H1 (cell line): Measurements from ENCODE around the gene SHC3. TPM values are rescaled to one million over a fixed set of nuclear protein-coding genes. Genes with fewer than 3 reads are reported as not detected.

Experiments used
- CTCF ChIA-PET: fragments of 300-600 bp; sonication (Branson Sonifier 250); formaldehyde crosslinking; loops from one replicate; lab custom pipeline; 2021; ENCODE audit not compliant: partially characterized antibody; lab: Charles Lee
- POLR2A ChIA-PET: fragments of 300-600 bp; sonication (Branson Sonifier 250); formaldehyde crosslinking; loops from one replicate; lab custom pipeline; 2021; ENCODE audit warnings: inconsistent platforms; ENCODE audit not compliant: partially characterized antibody; lab: Charles Lee
- DNase-seq, 2 experiments: peaks; one replicate each; pipeline versions ENCODE4 v3.0.0 to v3.0.0-alpha.2; 2010 to 2022; ENCODE audit warnings: low spot score in 2 of 2, low read depth in 1 of 2, mixed read lengths in 1 of 2
- FAIRE-seq: peaks from 2 replicates; lab custom pipeline; 2011; peaks lifted over from hg19 to GRCh38; lab: Jason Lieb, UNC
- H2AFZ ChIP-seq: 2 replicates; pipeline ENCODE4 v1.8.1; 2012; ENCODE audit warnings: low read length, inconsistent platforms
- H2AK5ac ChIP-seq: 2 replicates; pipeline ENCODE4 v1.6.1; 2013; ENCODE audit warnings: low read depth, low read length
- H2BK120ac ChIP-seq: replicated peaks from 2 replicates; pipeline ENCODE3; 2013; ENCODE audit warnings: low read depth, low read length, inconsistent platforms
- H2BK12ac ChIP-seq: 2 replicates; pipeline ENCODE4 v1.6.1; 2013; ENCODE audit warnings: low read depth, low read length
- H2BK15ac ChIP-seq: 2 replicates; pipeline ENCODE4 v1.6.1; 2013; ENCODE audit warnings: low read length
- H2BK20ac ChIP-seq: 2 replicates; pipeline ENCODE4 v1.6.1; 2013; ENCODE audit warnings: low read length
- H2BK5ac ChIP-seq: 2 replicates; pipeline ENCODE4 v1.6.1; 2013; ENCODE audit warnings: low read depth, low read length
- H3K14ac ChIP-seq: 2 replicates; pipeline ENCODE4 v1.6.1; 2013; ENCODE audit warnings: inconsistent platforms; ENCODE audit not compliant: insufficient read length
- H3K18ac ChIP-seq: 2 replicates; pipeline ENCODE4 v1.6.1; 2013; ENCODE audit warnings: low read length; ENCODE audit errors: extremely low read depth
- H3K23ac ChIP-seq: 2 replicates; pipeline ENCODE4 v1.6.1; 2013; ENCODE audit warnings: inconsistent platforms; ENCODE audit not compliant: insufficient read length
- H3K23me2 ChIP-seq: 2 replicates; pipeline ENCODE4 v1.6.1; 2013; ENCODE audit warnings: low read depth, low read length
- H3K27ac ChIP-seq: 2 replicates; pipeline ENCODE4 v1.6.1; 2011; ENCODE audit warnings: low read depth, low read length, inconsistent platforms
- H3K27me3 ChIP-seq, 4 experiments: replicated peaks in 1 of 4; 1 replicate in 1 of 4; 2 replicates in 3 of 4; pipeline versions ENCODE4 v1.6.1 to v1.8.1; 2011 to 2013; ENCODE audit warnings: low read length in 3 of 4, mild to moderate bottlenecking in 3 of 4, inconsistent platforms in 2 of 4, mixed read lengths in 2 of 4, moderate library complexity in 1 of 4; ENCODE audit not compliant: control insufficient read depth in 3 of 4, insufficient read depth in 3 of 4; ENCODE audit errors: extremely low read depth in 1 of 4
- H3K36me3 ChIP-seq, 4 experiments: 2 replicates each; pipeline versions ENCODE4 v1.6.1 to v1.8.1; 2011 to 2013; ENCODE audit warnings: mild to moderate bottlenecking in 4 of 4, low read length in 3 of 4, moderate library complexity in 2 of 4, control low read depth in 1 of 4, inconsistent platforms in 1 of 4; ENCODE audit not compliant: insufficient read depth in 4 of 4, control insufficient read depth in 2 of 4
- H3K4ac ChIP-seq: replicated peaks from 2 replicates; pipeline ENCODE3; 2013; ENCODE audit warnings: low read length, low read depth, mixed read lengths, inconsistent platforms; ENCODE audit not compliant: insufficient read length
- H3K4me1 ChIP-seq, 4 experiments: replicated peaks in 1 of 4; 1 replicate in 1 of 4; 2 replicates in 3 of 4; pipeline versions ENCODE4 v1.6.1 to v1.8.1; 2011 to 2013; ENCODE audit warnings: low read length in 3 of 4, inconsistent platforms in 2 of 4, mixed read lengths in 1 of 4; ENCODE audit not compliant: insufficient read depth in 4 of 4, control insufficient read depth in 3 of 4
- H3K4me2 ChIP-seq, 2 experiments: 2 replicates each; pipeline versions ENCODE4 v1.6.1 to v1.8.1; 2011 to 2013; ENCODE audit warnings: low read depth in 2 of 2, low read length in 2 of 2, control low read depth in 1 of 2, inconsistent platforms in 1 of 2, mild to moderate bottlenecking in 1 of 2; ENCODE audit not compliant: insufficient read depth in 1 of 2
- H3K4me3 ChIP-seq, 4 experiments: fragments of 200-600, 300-600 bp in 1 of 4; sonication (generic), shearing (Covaris generic), sonication (Bioruptor Twin) in 1 of 4; 2 replicates each; pipeline versions ENCODE4 v1.5.1 to v1.8.1; 2011 to 2016; ENCODE audit warnings: low read length in 4 of 4, low read depth in 3 of 4, control low read depth in 2 of 4, inconsistent platforms in 2 of 4, mild to moderate bottlenecking in 2 of 4, mixed read lengths in 1 of 4, moderate library complexity in 1 of 4; ENCODE audit not compliant: insufficient read depth in 2 of 4; ENCODE audit errors: extremely low read depth in 1 of 4
- H3K56ac ChIP-seq: replicated peaks from 2 replicates; pipeline ENCODE3; 2013; ENCODE audit warnings: low read depth, mild to moderate bottlenecking, mixed read lengths, low read length, inconsistent platforms; ENCODE audit not compliant: insufficient read length
- H3K79me1 ChIP-seq: 2 replicates; pipeline ENCODE4 v1.6.1; 2013; ENCODE audit warnings: low read depth, low read length, control low read depth
- H3K79me2 ChIP-seq, 2 experiments: 2 replicates each; pipeline versions ENCODE4 v1.6.1 to v1.8.1; 2012 to 2013; ENCODE audit warnings: low read length in 2 of 2, mild to moderate bottlenecking in 2 of 2, inconsistent platforms in 1 of 2; ENCODE audit not compliant: insufficient read depth in 2 of 2, control insufficient read depth in 1 of 2
- H3K9ac ChIP-seq, 4 experiments: replicated peaks in 1 of 4; 1 replicate in 1 of 4; 2 replicates in 3 of 4; pipeline versions ENCODE4 v1.6.1 to v1.8.1; 2011 to 2013; ENCODE audit warnings: low read depth in 3 of 4, low read length in 3 of 4, control low read depth in 2 of 4, mild to moderate bottlenecking in 2 of 4, moderate library complexity in 2 of 4, inconsistent platforms in 1 of 4; ENCODE audit errors: extremely low read depth in 1 of 4
- H3K9me3 ChIP-seq, 2 experiments: 2 replicates each; pipeline versions ENCODE4 v1.6.1 to v1.8.1; 2012 to 2013; ENCODE audit warnings: mild to moderate bottlenecking in 2 of 2, moderate library complexity in 2 of 2, control low read depth in 1 of 2, inconsistent platforms in 1 of 2, low read depth in 1 of 2, low read length in 1 of 2, mixed read lengths in 1 of 2; ENCODE audit not compliant: insufficient read depth in 2 of 2
- H4K20me1 ChIP-seq, 2 experiments: replicated peaks in 1 of 2; 2 replicates each; pipeline versions ENCODE3 to v1.8.1; 2011 to 2013; ENCODE audit warnings: inconsistent platforms in 2 of 2, low read length in 2 of 2, mild to moderate bottlenecking in 1 of 2; ENCODE audit not compliant: insufficient read depth in 2 of 2, control insufficient read depth in 1 of 2
- H4K5ac ChIP-seq: 2 replicates; pipeline ENCODE4 v1.6.1; 2013; ENCODE audit warnings: low read length, low read depth, mixed read lengths, inconsistent platforms; ENCODE audit not compliant: insufficient read length
- H4K8ac ChIP-seq: 2 replicates; pipeline ENCODE4 v1.8.0; 2013; ENCODE audit warnings: mild to moderate bottlenecking, moderate library complexity, low read length, inconsistent platforms; ENCODE audit not compliant: insufficient read depth; ENCODE audit errors: extremely low read depth
- H4K91ac ChIP-seq: replicated peaks from 2 replicates; pipeline ENCODE3; 2013; ENCODE audit warnings: low read length, mixed read lengths, inconsistent platforms; ENCODE audit not compliant: insufficient read length
- ASH2L ChIP-seq: fragments of 200-600, 300-600 bp; sonication (generic); IDR thresholded peaks from one replicate; pipeline ENCODE4 v1.7.1; 2017; ENCODE audit warnings: low read length
- CBX8 ChIP-seq: fragments of 300-800, 300-1000 bp; sonication (generic); IDR thresholded peaks from 2 replicates; pipeline ENCODE4 v1.7.1; 2016; ENCODE audit warnings: low read depth, low read length, borderline replicate concordance
- CHD2 ChIP-seq: IDR thresholded peaks from 2 replicates; pipeline ENCODE4 v1.6.1; 2012; ENCODE audit warnings: low read length, improper control_type of control experiment
- FOSL1 ChIP-seq: IDR thresholded peaks from 2 replicates; pipeline ENCODE4 v1.6.1; 2011; ENCODE audit warnings: mild to moderate bottlenecking, low read depth, low read length, moderate library complexity; ENCODE audit not compliant: insufficient read depth
- MAFK ChIP-seq: IDR thresholded peaks from 2 replicates; pipeline ENCODE4 v1.6.1; 2012; ENCODE audit warnings: low read depth, mild to moderate bottlenecking, improper control_type of control experiment, low read length
- MAX ChIP-seq: IDR thresholded peaks from 2 replicates; pipeline ENCODE4 v1.6.1; 2012; ENCODE audit warnings: inconsistent platforms
- POLR2A ChIP-seq, 2 experiments: IDR thresholded peaks; 1 replicate in 1 of 2; 2 replicates in 1 of 2; pipeline ENCODE4 v1.6.1; 2011; ENCODE audit warnings: low read depth in 2 of 2, low read length in 2 of 2, mild to moderate bottlenecking in 2 of 2; ENCODE audit errors: control extremely low read depth in 1 of 2
- RBBP5 ChIP-seq: IDR thresholded peaks from 2 replicates; pipeline ENCODE4 v1.7.1; 2012; ENCODE audit warnings: low read depth, mild to moderate bottlenecking, inconsistent platforms, low read length, moderate library complexity, borderline replicate concordance
- RFX5 ChIP-seq: IDR thresholded peaks from 2 replicates; pipeline ENCODE4 v1.6.1; 2011; ENCODE audit warnings: low read depth, low read length, improper control_type of control experiment, borderline replicate concordance
- SIX5 ChIP-seq: IDR thresholded peaks from 2 replicates; pipeline ENCODE4 v1.6.1; 2011; ENCODE audit warnings: mild to moderate bottlenecking, low read depth, low read length
- SP2 ChIP-seq: IDR thresholded peaks from 2 replicates; pipeline ENCODE4 v1.6.1; 2012; ENCODE audit warnings: mild to moderate bottlenecking, low read length, inconsistent platforms
- SP4 ChIP-seq: IDR thresholded peaks from 2 replicates; pipeline ENCODE4 v1.6.1; 2012; ENCODE audit warnings: low read length, inconsistent platforms
- SRF ChIP-seq: IDR thresholded peaks from 2 replicates; pipeline ENCODE4 v1.6.1; 2011; ENCODE audit warnings: mild to moderate bottlenecking, low read depth, low read length, moderate library complexity
- SUZ12 ChIP-seq: fragments of 200-600 bp; sonication (generic); IDR thresholded peaks from 2 replicates; pipeline ENCODE4 v1.6.1; 2012; ENCODE audit warnings: mild to moderate bottlenecking, inconsistent platforms, low read length, moderate library complexity, mixed read lengths
- TAF1 ChIP-seq: IDR thresholded peaks from 2 replicates; pipeline ENCODE4 v1.6.1; 2011; ENCODE audit warnings: mild to moderate bottlenecking, low read depth, low read length
- ZNF274 ChIP-seq: IDR thresholded peaks from 2 replicates; pipeline ENCODE4 v1.7.0; 2012; ENCODE audit warnings: low read length, borderline replicate concordance; ENCODE audit errors: extremely low read depth
- WGBS, 2 experiments: shearing (Covaris generic) in 1 of 2; methylation state at CpG; one replicate each; pipeline versions ENCODE4 v1.1.6 to v1.1.7; 2013 to 2015; ENCODE audit warnings: low lambda C conversion rate in 2 of 2, mixed read lengths in 2 of 2, inconsistent platforms in 1 of 2, low coverage in 1 of 2, missing lambda C conversion rate in 1 of 2; ENCODE audit not compliant: insufficient replicate concordance in 2 of 2, insufficient coverage in 1 of 2, insufficient read length in 1 of 2; ENCODE audit errors: extremely low coverage in 1 of 2, missing lambda C conversion rate in 1 of 2; 5-methylcytosine and 5-hydroxymethylcytosine counted together
- polyA plus RNA-seq, 7 experiments: library from polyadenylated mRNA; depleted of rRNA in 3 of 7; stranded (reverse) in 5 of 7; unstranded in 2 of 7; fragments of >200 nt in 5 of 7; fragments of 200-250 nt in 2 of 7; gene quantifications; 1 replicate in 5 of 7; 2 replicates in 1 of 7; 4 replicates in 1 of 7; pipeline versions ENCODE4 v1.2.1 to v1.2.3, GENCODE V29; 2011 to 2013; ENCODE audit warnings: missing spikeins in 2 of 7, mixed read lengths in 2 of 7
- total RNA-seq: library from RNA; stranded (reverse); fragmentation: NEBNext Ultra II Directional; extraction: Animal tissue kit (Norgen Biotek cat#: 25700); gene quantifications from 2 replicates; pipeline ENCODE4 v1.2.1, GENCODE V29; 2021

Gene SHC3
- total and polyA plus RNA-seq, 2 of the 8 experiments (the other 6 are each of a cell fraction or from before 2014, with no cell fraction given) = 1.4 to 7.1 TPM

GRCh38 chr9:89207026-89207425 is 28.4 kb upstream of the SHC3 start:
- Histone ChIP-seq H4K91ac (no peak overlapping the region), H3K9me3 (peaks cover under 1 to 8% of the 10 kb centered on the region in 2 experiments; a peak in 2 of 4 replicates), H3K27me3 (no peaks in the 10 kb centered on the region), H2BK12ac (no peak overlapping the region), H4K20me1 (no peaks in the 10 kb centered on the region), H3K27ac (no peak overlapping the region), H2AK5ac (no peak overlapping the region), H3K4me3 (no peak overlapping the region), H2BK120ac (no peak overlapping the region), H3K23ac (no peak overlapping the region), H3K79me2 (no peaks in the 10 kb centered on the region), H3K14ac (no peak overlapping the region), H3K36me3 (no peaks in the 10 kb centered on the region), H2BK20ac (no peak overlapping the region), H3K56ac (no peak overlapping the region), H3K4me2 (no peak overlapping the region), H2BK15ac (no peak overlapping the region), H3K9ac (no peak overlapping the region), H3K23me2 (no peaks in the 10 kb centered on the region), H3K4me1 (no peaks in the 10 kb centered on the region), H3K18ac (no peak overlapping the region), H4K8ac (no peak overlapping the region), H2AFZ (no peak overlapping the region), H4K5ac (no peak overlapping the region), H3K4ac (no peak overlapping the region), H2BK5ac (no peak overlapping the region), H3K79me1 (no peaks in the 10 kb centered on the region)
- 91% methylated on average over 4 of the region's 4 CpGs; no CpG with 5 or more reads in 1 of the 2 experiments for WGBS, 2 experiments
- no peak for DNase-seq
- CTCF ChIA-PET = no interaction called here
- no peak for FAIRE-seq
- POLR2A ChIA-PET = interaction anchor here (0.7 to 1.2 kb wide), 3 partner anchors 27 to 78 kb away, joined by 3 read pairs; no protein-coding TSS in a partner anchor
- TF ChIP-seq ZNF274 = no peak
- TF ChIP-seq SIX5 = no peak
- no peak for TF ChIP-seq SRF
- no peak for TF ChIP-seq SP2
- TF ChIP-seq FOSL1 = no peak
- no peak for TF ChIP-seq MAX
- TF ChIP-seq CHD2 = no peak
- TF ChIP-seq RBBP5 = no peak
- TF ChIP-seq SUZ12 = no peak
- TF ChIP-seq CBX8 = no peak
- TF ChIP-seq ASH2L = no peak
- no peak for TF ChIP-seq POLR2A (IDR thresholded peaks at IDR 0.05; ENCODE audit: control extremely low read depth in 1 of 2, low read depth in 2 of 2, low read length in 2 of 2)
- TF ChIP-seq SP4 = no peak
- no peak for TF ChIP-seq TAF1
- no peak for TF ChIP-seq MAFK
- TF ChIP-seq RFX5 = no peak
